Stimulated activated CD8-positive, alpha-beta memory T cell treated with anti-CD3 and anti-CD28 coated beads, Interleukin-15, amount 100 ng/mL, for 1 hour (primary cell): ENCODE measurements around the gene ROPN1B.

Source experiments
- DNase-seq: peaks from one replicate; pipeline ENCODE4 v3.0.0-alpha.2; 2020; ENCODE audit warnings: low read depth

ROPN1B gene

GRCh38 chr3:126004692-126005091 is 35.7 kb downstream of the ROPN1B start:
- no peak for DNase-seq

- DNase-seq, result no peak
Measured at GRCh38 chr3:126005951-126006350, 37.0 kb downstream of the ROPN1B start.

GRCh38 chr3:126008219-126008618 is 39.2 kb downstream of the ROPN1B start:
- DNase-seq, result no peak

- no peak for DNase-seq
Measured at GRCh38 chr3:126009181-126009580, 40.2 kb downstream of the ROPN1B start.

GRCh38 chr3:126013751-126014156 is 44.8 kb downstream of the ROPN1B start:
- no peak for DNase-seq

GRCh38 chr3:126014252-126014651 is 45.3 kb downstream of the ROPN1B start:
- DNase-seq, result no peak

- no peak for DNase-seq
Measured at GRCh38 chr3:126015075-126015474, 46.1 kb downstream of the ROPN1B start.

GRCh38 chr3:126016616-126017015 is 47.6 kb downstream of the ROPN1B start:
- no peak for DNase-seq

GRCh38 chr3:126017362-126017761 is 48.4 kb downstream of the ROPN1B start:
- no peak for DNase-seq

- DNase-seq, result no peak
Measured at GRCh38 chr3:126018545-126018944, 49.6 kb downstream of the ROPN1B start.

- DNase-seq, result no peak
Measured at GRCh38 chr3:126018995-126019394, 50.0 kb downstream of the ROPN1B start.

GRCh38 chr3:126019683-126020082 is 50.7 kb downstream of the ROPN1B start:
- no peak for DNase-seq

GRCh38 chr3:126021224-126021623 is 52.2 kb downstream of the ROPN1B start:
- no peak for DNase-seq

- no peak for DNase-seq
Measured at GRCh38 chr3:126021702-126022101, 52.7 kb downstream of the ROPN1B start.

- no peak for DNase-seq
Measured at GRCh38 chr3:126022741-126023359, 53.9 kb downstream of the ROPN1B start.

GRCh38 chr3:126023390-126023789 is 54.4 kb downstream of the ROPN1B start:
- DNase-seq, result no peak

GRCh38 chr3:126024049-126024854 is 55.3 kb downstream of the ROPN1B start:
- DNase-seq, result no peak

GRCh38 chr3:126025116-126025729 is 56.2 kb downstream of the ROPN1B start:
- DNase-seq, result no peak

GRCh38 chr3:126025862-126026261 is 56.9 kb downstream of the ROPN1B start:
- no peak for DNase-seq

GRCh38 chr3:126026277-126026751 is 57.3 kb downstream of the ROPN1B start:
- DNase-seq, result no peak

GRCh38 chr3:126026761-126027160 is 57.8 kb downstream of the ROPN1B start:
- DNase-seq, result no peak

GRCh38 chr3:126028096-126028495 is 59.1 kb downstream of the ROPN1B start:
- no peak for DNase-seq

- DNase-seq, result no peak
Measured at GRCh38 chr3:126029241-126029640, 60.3 kb downstream of the ROPN1B start.
